Activated T-helper 1 cell treated with Interleukin-2 at 50 U/mL for 16 hours (primary cell): ENCODE measurements around the gene FGF12.
"Not testable (repeated sequence)": the region's sequence is repeated elsewhere in the genome, so short reads cannot be mapped to it uniquely, and the experiment has no call there.

Experiments used
- DNase-seq: peaks from one replicate; pipeline ENCODE4 v3.0.0-alpha.2; 2020; ENCODE audit warnings: low read depth

FGF12 gene

GRCh38 chr3:192727032-192727847 is at the start of gene FGF12:
FGF12 (minus strand) TSS chr3:192727541.
- no peak for DNase-seq

GRCh38 chr3:192774341-192774740 is 47.0 kb upstream of the FGF12 start:
- not testable (repeated sequence) for DNase-seq

- DNase-seq = no peak
These were observed 45.0 kb upstream of the FGF12 start for GRCh38 chr3:192772240-192772894.

- no peak for DNase-seq
These were observed 31.3 kb upstream of the FGF12 start for GRCh38 chr3:192758654-192759053.

GRCh38 chr3:192751148-192751547 is 23.8 kb upstream of the FGF12 start:
- DNase-seq = no peak

GRCh38 chr3:192750201-192750600 is 22.9 kb upstream of the FGF12 start:
- DNase-seq = no peak

- DNase-seq = no peak
These were observed 20.4 kb upstream of the FGF12 start for GRCh38 chr3:192747746-192748145.

GRCh38 chr3:192747145-192747544 is 19.8 kb upstream of the FGF12 start:
- DNase-seq = no peak

GRCh38 chr3:192745150-192745549 is 17.8 kb upstream of the FGF12 start:
- no peak for DNase-seq

- not testable (repeated sequence) for DNase-seq
These were observed 17.3 kb upstream of the FGF12 start for GRCh38 chr3:192744604-192745003.

GRCh38 chr3:192737506-192737905 is 10.2 kb upstream of the FGF12 start:
- no peak for DNase-seq

GRCh38 chr3:192731233-192731632 is 3.9 kb upstream of the FGF12 start:
- DNase-seq = no peak

GRCh38 chr3:192726385-192726784 is 956 bp downstream of the FGF12 start:
- DNase-seq = no peak

GRCh38 chr3:192719964-192720363 is 7.4 kb downstream of the FGF12 start:
- DNase-seq = no peak

GRCh38 chr3:192718156-192718555 is 9.2 kb downstream of the FGF12 start:
- DNase-seq = no peak

- DNase-seq = no peak
These were observed 12.2 kb downstream of the FGF12 start for GRCh38 chr3:192715126-192715525.

- DNase-seq = not testable (repeated sequence)
These were observed 16.2 kb downstream of the FGF12 start for GRCh38 chr3:192711126-192711525.

GRCh38 chr3:192710366-192710765 is 17.0 kb downstream of the FGF12 start:
- no peak for DNase-seq

GRCh38 chr3:192706272-192706671 is 21.1 kb downstream of the FGF12 start:
- no peak for DNase-seq

- DNase-seq = no peak
These were observed 26.5 kb downstream of the FGF12 start for GRCh38 chr3:192700885-192701284.

GRCh38 chr3:192696943-192697587 is 30.3 kb downstream of the FGF12 start:
- DNase-seq = no peak

GRCh38 chr3:192687488-192688152 is 39.7 kb downstream of the FGF12 start:
- DNase-seq = no peak
